K562 (cell line): ENCODE data around the gene XIRP2.

ENCODE experiments used
- BHLHE40 ChIP-seq: IDR thresholded peaks from 2 replicates; pipeline ENCODE4 v1.6.1; 2011; ENCODE audit warnings: low read length, improper control_type of control experiment
- FOXP1 ChIP-seq: sonication (generic); formaldehyde crosslinking; IDR thresholded peaks from 2 replicates; pipeline ENCODE4 v1.8.0; 2022; ENCODE audit warnings: mild to moderate bottlenecking, missing genetic modification reagents
- GABPB1 ChIP-seq: sonication (generic); formaldehyde crosslinking; IDR thresholded peaks from 2 replicates; pipeline ENCODE4 v1.8.0; 2022; ENCODE audit warnings: mild to moderate bottlenecking, missing genetic modification reagents
- LARP7 ChIP-seq: fragments of 450-650 bp; IDR thresholded peaks from 2 replicates; pipeline ENCODE4 v1.6.1; 2016
- MAFG ChIP-seq: fragments of 450-650 bp; conservative IDR thresholded peaks from 2 replicates; pipeline ENCODE4 v1.6.1; 2016; ENCODE audit warnings: missing genetic modification characterization, missing compliant biosample characterization
- MBD2 ChIP-seq: sonication (generic); IDR thresholded peaks from 2 replicates; pipeline ENCODE4 v1.6.1; 2016; ENCODE audit warnings: low read depth, borderline replicate concordance
- POLR2AphosphoS5 ChIP-seq: IDR thresholded peaks from 2 replicates; pipeline ENCODE4 v1.6.1; 2011; ENCODE audit warnings: mild to moderate bottlenecking, low read depth, low read length, moderate library complexity; ENCODE audit not compliant: control insufficient read depth, insufficient read depth
- RNF2 ChIP-seq: sonication (generic); IDR thresholded peaks from 2 replicates; pipeline ENCODE4 v1.6.1; 2016
- TCF7L2 ChIP-seq: fragments of 150-350 bp; IDR thresholded peaks from 2 replicates; pipeline ENCODE4 v1.6.1; 2016; ENCODE audit warnings: low read depth, mild to moderate bottlenecking, low read length, moderate library complexity
- ZKSCAN1 ChIP-seq: fragments of 150-350 bp; IDR thresholded peaks from 2 replicates; pipeline ENCODE4 v1.6.1; 2016; ENCODE audit warnings: low read depth, low read length
- ZNF57 ChIP-seq: fragments of 450-650 bp; formaldehyde crosslinking; IDR thresholded peaks from 2 replicates; pipeline ENCODE4 v1.4.0; 2020; ENCODE audit warnings: mild to moderate bottlenecking, moderate library complexity
- TF ChIP-seq, protein P1 (sequence below): sonication (generic); formaldehyde crosslinking; IDR thresholded peaks from 2 replicates; pipeline ENCODE4 v1.9.0; 2022; ENCODE audit warnings: mild to moderate bottlenecking, missing genetic modification reagents
- TF ChIP-seq, protein P2 (sequence below): fragments of 250-450 bp; sonication (Bioruptor Pico); IDR thresholded peaks from 2 replicates; pipeline ENCODE4 v1.6.1; 2021; ENCODE audit warnings: mild to moderate bottlenecking

GRCh38 chr2:167054881-167055280 lies 166.6 kb downstream of the XIRP2 start:
- TF ChIP-seq TCF7L2 (no peak), MBD2 (no peak), RNF2 (no peak), POLR2AphosphoS5 (no peak), BHLHE40 (no peak), MAFG (tag) (no peak), LARP7 (no peak), GABPB1 (no peak), ZNF57 (CRISPR knock-in tag) (no peak), ZKSCAN1 (no peak), FOXP1 (CRISPR knock-in tag) (no peak)
- TF ChIP-seq, protein P1, sequence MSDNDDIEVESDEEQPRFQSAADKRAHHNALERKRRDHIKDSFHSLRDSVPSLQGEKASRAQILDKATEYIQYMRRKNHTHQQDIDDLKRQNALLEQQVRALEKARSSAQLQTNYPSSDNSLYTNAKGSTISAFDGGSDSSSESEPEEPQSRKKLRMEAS (CRISPR knock-in tag) = no peak
- TF ChIP-seq, protein P2, sequence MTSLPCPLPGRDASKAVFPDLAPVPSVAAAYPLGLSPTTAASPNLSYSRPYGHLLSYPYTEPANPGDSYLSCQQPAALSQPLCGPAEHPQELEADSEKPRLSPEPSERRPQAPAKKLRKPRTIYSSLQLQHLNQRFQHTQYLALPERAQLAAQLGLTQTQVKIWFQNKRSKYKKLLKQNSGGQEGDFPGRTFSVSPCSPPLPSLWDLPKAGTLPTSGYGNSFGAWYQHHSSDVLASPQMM (CRISPR knock-in tag) = no peak
